SK-N-SH (cell line): ENCODE data around the gene CPLANE1.

Experiments
- ELF1 ChIP-seq: IDR thresholded peaks from 2 replicates; pipeline ENCODE4 v1.4.0; 2012
- EP300 ChIP-seq, 2 experiments: IDR thresholded peaks; 2 replicates each; pipeline versions ENCODE4 v1.4.0 to v1.6.1; 2012; ENCODE audit warnings: borderline replicate concordance in 1 of 2, low read depth in 1 of 2, low read length in 1 of 2
- EZH2phosphoT487 ChIP-seq: fragments of 200-600 bp; sonication (generic); IDR thresholded peaks from 2 replicates; pipeline ENCODE4 v1.6.1; 2017; ENCODE audit warnings: low read depth, mixed run types, mild to moderate bottlenecking, antibody characterized with exemption, moderate library complexity, borderline replicate concordance
- FOXM1 ChIP-seq: IDR thresholded peaks from 2 replicates; pipeline ENCODE4 v1.4.0; 2012; ENCODE audit warnings: low read depth, mild to moderate bottlenecking
- JUND ChIP-seq: IDR thresholded peaks from 2 replicates; pipeline ENCODE4 v1.4.0; 2012
- POLR2AphosphoS5 ChIP-seq: IDR thresholded peaks from 2 replicates; pipeline ENCODE4 v1.6.1; 2012; ENCODE audit warnings: low read depth, low read length
- TAF1 ChIP-seq: IDR thresholded peaks from 2 replicates; pipeline ENCODE4 v1.6.1; 2012; ENCODE audit warnings: low read depth, mild to moderate bottlenecking, low read length, moderate library complexity, borderline replicate concordance
- TF ChIP-seq, protein P1 (sequence below): fragments of 200-600 bp; sonication (generic); IDR thresholded peaks from 2 replicates; pipeline ENCODE4 v1.6.1; 2017; ENCODE audit warnings: antibody characterized with exemption, mild to moderate bottlenecking, moderate library complexity
- TF ChIP-seq, protein P2 (sequence below): IDR thresholded peaks from 2 replicates; pipeline ENCODE4 v1.4.0; 2012; ENCODE audit warnings: low read depth

DNA sequence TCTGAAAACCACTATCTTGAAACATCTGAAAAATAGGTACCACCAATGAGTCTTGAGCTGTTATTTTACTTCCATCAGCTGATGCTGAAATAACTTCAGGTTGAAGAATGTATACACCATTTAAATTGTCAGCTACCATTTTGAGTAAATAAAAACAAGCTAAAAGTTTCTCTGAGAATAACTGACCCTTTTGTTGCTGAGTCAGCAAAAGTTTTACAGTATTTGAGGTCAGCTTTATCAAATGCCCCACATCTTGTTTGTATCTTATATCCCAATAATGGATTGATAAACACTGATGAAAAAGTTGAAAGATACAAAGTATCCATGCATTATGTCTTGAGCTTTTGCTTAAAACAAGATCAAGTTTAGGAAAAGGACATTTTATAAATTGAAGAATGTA, 22.8 kb downstream of the CPLANE1 start:
- TF ChIP-seq POLR2AphosphoS5 (no peak), EZH2phosphoT487 (no peak), EP300 (IDR thresholded peaks at IDR 0.05; ENCODE audit: borderline replicate concordance in 1 of 2, low read depth in 1 of 2, low read length in 1 of 2) (no peak), JUND (no peak), FOXM1 (no peak), ELF1 (no peak), TAF1 (no peak)
- TF ChIP-seq, protein P1, sequence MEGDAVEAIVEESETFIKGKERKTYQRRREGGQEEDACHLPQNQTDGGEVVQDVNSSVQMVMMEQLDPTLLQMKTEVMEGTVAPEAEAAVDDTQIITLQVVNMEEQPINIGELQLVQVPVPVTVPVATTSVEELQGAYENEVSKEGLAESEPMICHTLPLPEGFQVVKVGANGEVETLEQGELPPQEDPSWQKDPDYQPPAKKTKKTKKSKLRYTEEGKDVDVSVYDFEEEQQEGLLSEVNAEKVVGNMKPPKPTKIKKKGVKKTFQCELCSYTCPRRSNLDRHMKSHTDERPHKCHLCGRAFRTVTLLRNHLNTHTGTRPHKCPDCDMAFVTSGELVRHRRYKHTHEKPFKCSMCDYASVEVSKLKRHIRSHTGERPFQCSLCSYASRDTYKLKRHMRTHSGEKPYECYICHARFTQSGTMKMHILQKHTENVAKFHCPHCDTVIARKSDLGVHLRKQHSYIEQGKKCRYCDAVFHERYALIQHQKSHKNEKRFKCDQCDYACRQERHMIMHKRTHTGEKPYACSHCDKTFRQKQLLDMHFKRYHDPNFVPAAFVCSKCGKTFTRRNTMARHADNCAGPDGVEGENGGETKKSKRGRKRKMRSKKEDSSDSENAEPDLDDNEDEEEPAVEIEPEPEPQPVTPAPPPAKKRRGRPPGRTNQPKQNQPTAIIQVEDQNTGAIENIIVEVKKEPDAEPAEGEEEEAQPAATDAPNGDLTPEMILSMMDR, result no peak
- TF ChIP-seq, protein P2, sequence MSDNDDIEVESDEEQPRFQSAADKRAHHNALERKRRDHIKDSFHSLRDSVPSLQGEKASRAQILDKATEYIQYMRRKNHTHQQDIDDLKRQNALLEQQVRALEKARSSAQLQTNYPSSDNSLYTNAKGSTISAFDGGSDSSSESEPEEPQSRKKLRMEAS, result no peak
